CD4-positive, alpha-beta T cell treated with Interleukin-21 for 1 hour (primary cell): Measurements from ENCODE around the gene CXCR3.
"Not testable (repeated sequence)": the region's sequence is repeated elsewhere in the genome, so short reads cannot be mapped to it uniquely, and the experiment has no call there.

Experiments
- DNase-seq: peaks from one replicate; pipeline ENCODE4 v3.0.0-alpha.2; 2020

Gene CXCR3

GRCh38 chrX:71618303-71618721, at the start of gene CXCR3:
Gene CXCR3, minus strand, starts transcription at chrX:71618511. Its CDS starts 62 bp downstream, at chrX:71618449.
- DNase-seq = peak; percentile 61

GRCh38 chrX:71667328-71668247, 49.3 kb upstream of the CXCR3 start, which contains the start of gene LOC101059915:
Gene LOC101059915, plus strand, starts transcription at chrX:71667546.
- no peak for DNase-seq

GRCh38 chrX:71666240-71667223, 48.2 kb upstream of the CXCR3 start:
- no peak for DNase-seq

GRCh38 chrX:71665747-71666146, 47.4 kb upstream of the CXCR3 start:
- no peak for DNase-seq

- DNase-seq = no peak
These were observed 46.7 kb upstream of the CXCR3 start for GRCh38 chrX:71664889-71665491.

- DNase-seq = not testable (repeated sequence)
These were observed 45.9 kb upstream of the CXCR3 start for GRCh38 chrX:71664202-71664601.

- DNase-seq = peak; percentile 32
These were observed 44.9 kb upstream of the CXCR3 start for GRCh38 chrX:71663238-71663637.

GRCh38 chrX:71662654-71663053, 44.3 kb upstream of the CXCR3 start:
- peak; percentile 19 for DNase-seq

GRCh38 chrX:71661919-71662318, 43.6 kb upstream of the CXCR3 start:
- DNase-seq = no peak

- no peak for DNase-seq
These were observed 42.5 kb upstream of the CXCR3 start for GRCh38 chrX:71660562-71661416.

GRCh38 chrX:71659959-71660358, 41.6 kb upstream of the CXCR3 start:
- no peak for DNase-seq

GRCh38 chrX:71659342-71659741, 41.0 kb upstream of the CXCR3 start:
- DNase-seq = no peak

- no peak for DNase-seq
These were observed 39.0 kb upstream of the CXCR3 start for GRCh38 chrX:71657267-71657666.

- no peak for DNase-seq
These were observed 35.0 kb upstream of the CXCR3 start for GRCh38 chrX:71653344-71653743.

- peak; percentile 69 for DNase-seq
These were observed 34.1 kb upstream of the CXCR3 start for GRCh38 chrX:71652405-71652804.

GRCh38 chrX:71650333-71650969, 32.1 kb upstream of the CXCR3 start:
- peak; percentile 53 for DNase-seq

- not testable (repeated sequence) for DNase-seq
These were observed 26.1 kb upstream of the CXCR3 start for GRCh38 chrX:71644406-71644805.

GRCh38 chrX:71640002-71640401, 21.7 kb upstream of the CXCR3 start:
- DNase-seq = peak; percentile 39

- no peak for DNase-seq
These were observed 20.1 kb upstream of the CXCR3 start for GRCh38 chrX:71638409-71638808.

GRCh38 chrX:71637848-71638247, 19.5 kb upstream of the CXCR3 start:
- DNase-seq = no peak

GRCh38 chrX:71637253-71637618, 18.9 kb upstream of the CXCR3 start:
- no peak for DNase-seq
